Measurements from ENCODE around the gene ACAN.

DNA sequence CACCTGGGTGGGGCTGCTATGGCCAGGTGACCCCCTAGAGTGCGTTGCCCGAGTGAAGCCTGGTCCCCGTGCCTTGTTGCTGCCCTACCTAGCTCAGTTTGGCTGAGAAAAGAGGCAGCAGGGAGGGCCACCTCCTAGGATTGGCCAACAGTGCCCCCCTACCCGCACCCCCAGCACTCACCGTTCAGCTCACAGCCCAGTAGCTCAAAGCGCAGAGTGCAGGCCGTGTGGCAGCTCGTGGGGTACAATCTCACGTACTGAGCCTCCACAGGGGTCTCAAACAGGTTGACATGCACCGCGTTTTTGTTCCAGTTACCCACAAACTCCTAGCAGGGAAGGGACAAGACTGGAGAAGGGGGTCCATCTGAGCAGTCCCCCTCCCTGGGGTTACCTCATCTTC lies 102.3 kb downstream of the ACAN start:
- TF ChIP-seq, protein P1, sequence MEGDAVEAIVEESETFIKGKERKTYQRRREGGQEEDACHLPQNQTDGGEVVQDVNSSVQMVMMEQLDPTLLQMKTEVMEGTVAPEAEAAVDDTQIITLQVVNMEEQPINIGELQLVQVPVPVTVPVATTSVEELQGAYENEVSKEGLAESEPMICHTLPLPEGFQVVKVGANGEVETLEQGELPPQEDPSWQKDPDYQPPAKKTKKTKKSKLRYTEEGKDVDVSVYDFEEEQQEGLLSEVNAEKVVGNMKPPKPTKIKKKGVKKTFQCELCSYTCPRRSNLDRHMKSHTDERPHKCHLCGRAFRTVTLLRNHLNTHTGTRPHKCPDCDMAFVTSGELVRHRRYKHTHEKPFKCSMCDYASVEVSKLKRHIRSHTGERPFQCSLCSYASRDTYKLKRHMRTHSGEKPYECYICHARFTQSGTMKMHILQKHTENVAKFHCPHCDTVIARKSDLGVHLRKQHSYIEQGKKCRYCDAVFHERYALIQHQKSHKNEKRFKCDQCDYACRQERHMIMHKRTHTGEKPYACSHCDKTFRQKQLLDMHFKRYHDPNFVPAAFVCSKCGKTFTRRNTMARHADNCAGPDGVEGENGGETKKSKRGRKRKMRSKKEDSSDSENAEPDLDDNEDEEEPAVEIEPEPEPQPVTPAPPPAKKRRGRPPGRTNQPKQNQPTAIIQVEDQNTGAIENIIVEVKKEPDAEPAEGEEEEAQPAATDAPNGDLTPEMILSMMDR (IDR thresholded peaks at IDR 0.05), result no peak
- no peak for TF ChIP-seq POLR2A (IDR thresholded peaks at IDR 0.05)
